GM18867 (cell line): ENCODE measurements around the gene RPL12.

Experiments
- ATAC-seq: cut with Tn5 transposase; IDR thresholded peaks from one replicate; pipeline ENCODE4 v1.9.1; 2021; ENCODE audit warnings: mild to moderate bottlenecking, moderate library complexity; ENCODE audit not compliant: unreplicated experiment

Gene RPL12

GRCh38 chr9:127450830-127451607 lies at the start of gene RPL12, which contains the start of gene LRSAM1:
RPL12 (minus strand) TSS chr9:127451406; CDS start chr9:127451317, 89 bp downstream.
LRSAM1 (plus strand) TSS chr9:127451510; CDS start chr9:127454528, 3,018 bp downstream.
- ATAC-seq = peak; percentile 61

GRCh38 chr9:127500862-127501261 lies 49.7 kb upstream of the RPL12 start:
- no peak for ATAC-seq

- no peak for ATAC-seq
These were observed 49.2 kb upstream of the RPL12 start for GRCh38 chr9:127500399-127500798.

GRCh38 chr9:127498298-127498697 lies 47.1 kb upstream of the RPL12 start:
- ATAC-seq = no peak

GRCh38 chr9:127497656-127498290 lies 46.6 kb upstream of the RPL12 start:
- ATAC-seq = no peak

GRCh38 chr9:127496974-127497373 lies 45.8 kb upstream of the RPL12 start:
- no peak for ATAC-seq

GRCh38 chr9:127495884-127496555 lies 44.8 kb upstream of the RPL12 start:
- no peak for ATAC-seq

GRCh38 chr9:127494304-127494702 lies 43.1 kb upstream of the RPL12 start:
- no peak for ATAC-seq

GRCh38 chr9:127493592-127494303 lies 42.5 kb upstream of the RPL12 start:
- ATAC-seq = no peak

GRCh38 chr9:127492616-127493015 lies 41.4 kb upstream of the RPL12 start:
- no peak for ATAC-seq

GRCh38 chr9:127491516-127491915 lies 40.3 kb upstream of the RPL12 start:
- no peak for ATAC-seq

GRCh38 chr9:127490535-127491230 lies 39.5 kb upstream of the RPL12 start:
- ATAC-seq = no peak

GRCh38 chr9:127489471-127490115 lies 38.4 kb upstream of the RPL12 start:
- ATAC-seq = no peak

GRCh38 chr9:127488946-127489345 lies 37.7 kb upstream of the RPL12 start:
- ATAC-seq = no peak

GRCh38 chr9:127485995-127486394 lies 34.8 kb upstream of the RPL12 start:
- no peak for ATAC-seq

GRCh38 chr9:127482662-127483061 lies 31.5 kb upstream of the RPL12 start:
- no peak for ATAC-seq

GRCh38 chr9:127479507-127480081 lies 28.4 kb upstream of the RPL12 start:
- no peak for ATAC-seq

- ATAC-seq = no peak
These were observed 23.4 kb upstream of the RPL12 start for GRCh38 chr9:127474592-127474991.

- ATAC-seq = no peak
These were observed 22.7 kb upstream of the RPL12 start for GRCh38 chr9:127473932-127474331.

- ATAC-seq = no peak
These were observed 22.3 kb upstream of the RPL12 start for GRCh38 chr9:127473501-127473900.
